HG03196 (cell line): ENCODE results near the gene FGR.

Source experiments
- ATAC-seq: cut with Tn5 transposase; IDR thresholded peaks from one replicate; pipeline ENCODE4 v1.9.1; 2021; ENCODE audit not compliant: unreplicated experiment

The FGR gene

DNA sequence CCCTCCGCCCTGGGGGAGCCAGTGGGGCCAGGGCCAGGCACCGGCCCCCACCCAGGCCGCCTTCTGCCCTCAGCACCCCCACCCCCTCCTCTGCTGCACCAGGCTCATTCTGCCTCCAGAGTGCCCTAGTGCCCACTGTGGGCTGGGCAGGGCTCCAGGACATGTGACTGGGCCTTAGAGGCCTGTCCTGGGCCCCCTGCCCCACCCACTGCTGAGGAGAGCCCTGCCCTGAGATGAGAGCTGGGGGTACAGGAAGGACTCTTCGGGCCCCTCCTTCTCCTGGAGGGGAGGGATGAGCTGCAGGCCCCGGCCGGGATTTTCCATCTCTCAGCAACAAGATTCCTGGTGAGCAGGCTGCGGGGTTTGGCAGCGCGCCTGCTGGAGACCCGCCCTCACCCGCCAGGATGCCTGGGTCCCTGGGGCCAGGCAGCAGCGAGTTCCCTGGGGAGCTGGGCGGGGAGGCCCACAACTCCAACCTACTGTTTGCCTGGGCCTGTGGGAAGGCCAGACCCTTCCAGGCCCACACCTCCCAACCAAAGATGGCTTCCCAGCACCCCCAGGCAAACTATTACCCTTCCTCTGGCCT lies 45.1 kb downstream of the FGR start:
- ATAC-seq = no peak

DNA sequence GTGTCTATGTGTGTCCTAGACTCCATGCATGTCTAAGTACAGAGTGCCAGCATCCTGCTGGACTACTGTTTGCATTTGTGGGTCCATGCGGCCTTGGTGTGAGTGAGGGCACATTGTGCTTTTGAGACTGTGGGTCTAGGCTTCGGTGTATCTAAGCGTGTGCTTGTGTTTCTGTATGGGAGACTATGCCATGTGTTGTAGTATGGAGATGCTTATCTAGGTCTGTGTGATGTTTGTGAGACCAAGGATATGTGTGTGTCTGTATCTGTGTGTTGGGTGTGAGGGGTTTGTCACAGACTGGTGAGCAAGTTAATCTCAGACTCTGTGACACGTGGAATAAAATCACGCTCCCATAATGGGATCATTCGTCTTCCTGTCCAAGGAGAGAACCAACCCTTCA lies 45.5 kb downstream of the FGR start:
- ATAC-seq = no peak

DNA sequence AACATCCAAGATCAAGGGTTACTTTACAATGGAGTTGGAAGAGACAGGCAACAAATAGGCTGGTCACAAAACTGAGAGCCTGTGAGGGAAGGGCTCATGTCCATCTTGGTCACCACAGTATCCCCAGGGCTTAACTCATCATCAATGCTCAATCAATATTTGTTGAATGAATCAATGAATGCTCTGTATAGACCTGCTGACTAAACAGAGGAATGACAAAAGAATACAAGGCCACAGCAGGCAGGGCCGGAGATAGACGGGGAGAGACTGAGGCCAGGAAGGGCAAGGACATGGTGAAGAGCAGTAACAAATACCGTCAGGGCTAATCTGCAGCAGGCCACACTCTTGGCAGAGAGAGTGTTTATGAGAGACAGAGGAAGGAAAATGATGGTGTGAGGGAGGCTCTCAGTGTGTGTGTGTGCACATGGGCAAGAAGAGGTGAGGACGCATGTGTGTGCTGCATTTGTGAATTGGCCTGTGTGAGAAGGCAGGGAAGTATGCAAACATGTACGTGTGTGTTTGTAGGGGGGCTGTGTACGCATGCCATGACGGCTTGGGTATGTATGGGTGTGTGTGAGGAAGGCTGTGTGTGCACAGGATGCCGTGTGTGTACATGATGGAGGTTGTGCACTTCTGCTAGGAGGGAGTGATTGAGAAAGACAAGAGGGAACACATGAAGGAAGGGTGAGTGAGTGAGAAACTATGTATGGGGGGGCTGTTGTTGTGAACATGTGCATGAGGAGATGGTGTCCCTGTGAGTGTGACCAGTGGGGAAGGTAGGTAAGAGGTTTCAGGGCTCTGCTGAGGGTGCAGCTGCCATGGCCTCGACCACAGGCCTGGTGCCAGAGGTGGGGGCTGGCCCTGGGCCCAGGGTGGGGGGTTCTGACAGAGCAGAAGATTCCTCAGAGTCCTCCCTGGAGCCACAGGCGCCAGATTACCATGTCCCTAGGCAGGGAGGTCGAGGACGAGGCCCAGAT lies 46.4 kb downstream of the FGR start:
- ATAC-seq = no peak

DNA sequence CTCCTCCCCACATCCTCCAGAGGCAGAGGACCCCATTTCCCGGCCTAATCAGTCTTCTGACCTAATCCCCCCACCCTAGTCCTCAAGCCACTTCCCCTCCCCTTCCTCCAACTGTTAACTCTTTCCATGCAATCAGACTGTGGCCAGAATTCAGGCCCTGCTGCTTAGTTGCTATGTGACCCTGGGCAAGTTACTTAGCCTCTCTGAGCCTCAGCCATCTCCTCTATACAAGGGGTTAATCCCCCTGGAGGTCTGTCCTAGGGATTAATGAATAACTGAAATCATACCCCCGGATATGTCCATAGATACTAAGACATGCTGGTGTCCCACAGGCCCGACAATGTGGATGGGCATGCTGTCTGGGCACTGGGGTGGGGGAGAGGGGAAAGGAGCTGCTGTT lies 49.3 kb downstream of the FGR start:
- ATAC-seq = no peak

DNA sequence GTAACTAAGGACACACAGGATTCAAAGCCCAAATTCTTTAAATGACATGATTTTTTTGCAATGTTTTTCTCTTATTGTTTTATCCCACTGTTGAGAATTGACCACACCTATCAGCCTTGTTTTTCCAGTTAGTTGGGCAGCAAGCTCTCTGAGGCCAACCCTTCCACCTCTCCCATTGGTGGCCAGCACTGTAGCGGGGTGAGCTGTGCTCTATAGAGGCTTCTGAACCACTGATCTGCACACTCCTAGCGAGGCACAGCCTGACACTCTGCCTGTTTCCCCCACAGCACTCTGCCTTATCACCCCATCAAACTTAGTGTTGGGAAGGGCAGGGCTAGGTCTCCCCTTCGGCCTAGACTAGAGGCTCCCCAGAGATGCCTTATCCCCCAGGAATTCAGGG lies 50.5 kb downstream of the FGR start:
- no peak for ATAC-seq

DNA sequence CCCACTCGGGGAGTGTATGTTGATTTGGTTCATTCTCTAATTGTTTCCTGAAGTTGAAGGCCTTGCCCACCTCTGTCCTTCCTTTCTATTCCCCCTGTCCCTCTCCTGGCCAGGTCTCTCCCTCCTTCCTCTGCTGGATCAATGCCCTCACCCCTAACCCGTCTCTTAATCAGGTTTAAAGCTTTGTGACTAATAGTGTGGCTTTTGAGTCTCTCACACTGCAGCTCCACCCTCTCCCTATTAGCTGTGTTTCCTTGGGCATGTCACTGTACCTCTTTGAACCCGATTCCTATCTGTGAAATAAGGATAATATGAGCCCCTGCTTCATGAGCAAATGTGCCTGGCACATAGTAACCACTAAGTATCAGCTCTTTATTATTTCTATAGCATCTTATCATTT lies 51.5 kb downstream of the FGR start:
- no peak for ATAC-seq

DNA sequence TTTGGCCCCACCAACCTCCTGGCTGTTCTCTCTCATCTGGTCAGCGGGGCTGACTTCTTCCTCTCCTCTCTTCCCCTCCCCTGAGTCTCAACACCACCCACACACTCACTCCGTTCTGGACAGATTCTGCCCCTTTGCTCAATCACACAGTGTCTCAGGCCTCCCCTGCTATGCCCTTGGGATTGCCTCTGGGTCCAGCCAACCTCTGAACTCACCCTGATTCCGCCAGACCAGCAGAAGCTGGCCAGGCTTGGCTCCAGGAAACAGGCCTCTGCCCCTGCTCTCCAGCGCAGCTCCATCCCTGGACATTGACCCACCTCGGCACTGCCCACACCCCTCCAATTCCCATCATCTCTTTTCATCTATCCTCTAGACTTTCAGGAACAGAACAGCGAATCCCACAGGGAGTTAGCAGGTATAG lies 53.2 kb downstream of the FGR start:
- no peak for ATAC-seq

DNA sequence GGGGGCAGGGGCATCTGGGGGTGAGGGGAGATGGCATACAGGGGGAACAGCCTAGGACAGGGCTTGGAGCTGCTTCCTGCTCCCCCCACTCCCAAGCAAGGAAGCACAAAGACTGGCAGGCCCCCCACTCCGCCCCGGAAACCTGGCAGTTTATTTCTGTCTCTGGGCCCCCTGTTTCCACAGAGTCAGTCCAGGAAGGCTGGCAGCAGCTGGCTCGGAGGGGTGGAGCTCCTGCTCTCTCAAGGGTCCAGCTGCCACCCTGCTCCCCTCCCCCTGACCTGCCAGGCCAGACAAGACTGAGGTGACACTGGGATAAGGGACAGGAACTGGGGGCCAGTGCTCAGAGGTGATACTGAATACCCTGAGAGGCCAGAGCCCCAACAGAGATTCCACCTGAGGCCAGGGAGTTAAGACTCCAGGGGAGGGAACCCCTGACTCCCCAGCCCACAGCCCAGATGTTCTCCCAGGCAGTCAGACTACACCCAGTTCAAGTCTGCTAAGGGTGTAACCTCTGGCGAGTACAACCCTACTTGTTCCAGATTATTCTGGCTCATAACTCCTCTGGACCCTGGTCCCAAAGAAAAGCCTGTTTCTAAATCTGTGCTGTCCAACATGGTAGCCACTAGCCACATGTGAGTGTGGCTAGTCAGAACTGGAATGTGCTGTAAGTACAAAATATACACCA lies 57.3 kb downstream of the FGR start:
- no peak for ATAC-seq

DNA sequence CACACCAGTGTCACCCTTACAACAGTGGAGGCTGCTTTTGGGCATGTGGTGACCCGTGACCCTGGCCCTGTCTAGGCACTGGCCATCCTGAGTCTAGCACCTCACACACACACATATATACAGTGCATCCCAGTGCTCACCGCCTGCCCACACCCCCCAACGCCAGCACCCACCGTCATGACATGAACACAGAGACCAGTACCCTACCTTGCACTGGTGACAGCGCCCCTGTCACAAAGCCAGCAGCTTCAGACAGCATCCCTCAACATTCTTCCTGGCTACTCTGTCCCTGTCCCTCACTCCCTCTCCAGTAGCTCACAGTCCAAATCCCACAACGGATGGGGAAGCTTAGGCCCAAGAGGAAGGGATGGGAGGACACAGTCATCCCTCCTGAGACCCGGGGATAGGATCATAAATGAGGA lies 58.2 kb downstream of the FGR start:
- ATAC-seq = no peak

DNA sequence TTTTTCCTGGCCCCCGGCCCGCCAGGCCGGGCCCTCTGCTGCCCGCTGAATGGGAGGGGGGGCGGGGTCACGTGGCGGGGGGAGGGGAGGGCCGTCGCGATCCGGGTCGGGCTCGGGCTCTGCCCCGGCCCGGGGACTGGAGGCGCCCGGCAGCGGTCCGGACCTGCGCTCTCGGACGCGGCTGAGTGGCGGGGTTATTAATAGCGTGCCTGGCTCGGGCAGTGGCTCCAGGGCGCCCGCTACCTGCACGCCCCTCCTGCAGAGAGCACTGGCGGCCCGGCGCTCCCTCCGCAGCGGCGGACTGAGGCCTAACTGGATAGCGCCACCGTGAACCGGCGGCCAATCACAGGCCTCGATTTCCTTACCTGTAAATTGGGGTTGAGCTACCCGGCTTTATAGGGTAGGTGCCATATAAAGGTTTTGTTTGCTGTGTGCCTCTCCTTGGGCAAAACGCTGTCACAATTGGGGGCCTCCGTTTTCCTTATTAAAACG lies 59.1 kb downstream of the FGR start:
- ATAC-seq = no peak

DNA sequence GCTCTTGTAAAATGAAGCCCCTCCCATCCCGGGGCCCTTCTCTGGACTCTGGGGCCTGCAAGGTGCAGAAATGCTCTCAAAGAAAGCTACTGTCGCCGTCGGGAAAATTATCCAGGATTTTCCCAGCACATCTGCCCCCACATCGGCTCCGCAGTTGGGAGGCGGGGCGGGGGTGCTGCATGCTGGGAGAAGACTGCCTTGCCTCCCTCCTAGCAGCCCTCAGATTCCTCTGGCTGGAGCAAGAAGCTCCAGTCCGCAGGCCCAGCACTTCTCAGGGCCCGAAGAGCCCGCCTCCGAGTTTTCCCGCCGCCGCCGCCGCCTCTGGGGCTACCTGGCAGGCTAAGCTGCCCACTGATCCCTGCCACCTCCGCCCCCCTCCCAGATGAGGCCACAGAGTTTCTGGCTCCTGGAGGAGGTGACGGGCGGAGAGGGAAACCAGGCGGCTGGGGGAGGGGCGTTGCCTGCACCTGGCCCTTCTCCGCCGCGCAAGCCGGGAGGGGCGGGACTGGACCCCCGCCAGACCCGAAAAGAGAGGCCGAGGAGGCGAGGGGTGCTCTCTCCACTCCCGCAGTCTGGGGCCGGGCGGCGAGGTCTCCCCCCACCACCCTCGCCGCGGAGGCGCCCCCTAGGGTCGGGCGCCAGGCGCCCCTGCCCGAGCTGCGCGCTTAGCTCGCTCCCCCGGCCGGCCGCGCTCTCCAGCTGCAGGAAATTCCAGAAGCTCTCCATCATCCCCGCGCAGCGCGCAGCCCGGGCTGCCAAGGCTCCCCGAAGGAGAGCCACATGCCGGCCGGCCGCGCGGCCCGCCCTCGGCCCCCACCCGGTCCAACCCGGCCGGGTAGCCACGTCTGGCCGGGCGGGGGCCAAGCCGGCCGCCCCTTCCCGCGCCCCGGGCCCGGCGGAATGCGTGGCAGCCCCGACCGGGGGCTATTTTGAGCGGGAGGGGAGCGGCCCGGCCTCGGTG lies 59.8 kb downstream of the FGR start:
- ATAC-seq = no peak

DNA sequence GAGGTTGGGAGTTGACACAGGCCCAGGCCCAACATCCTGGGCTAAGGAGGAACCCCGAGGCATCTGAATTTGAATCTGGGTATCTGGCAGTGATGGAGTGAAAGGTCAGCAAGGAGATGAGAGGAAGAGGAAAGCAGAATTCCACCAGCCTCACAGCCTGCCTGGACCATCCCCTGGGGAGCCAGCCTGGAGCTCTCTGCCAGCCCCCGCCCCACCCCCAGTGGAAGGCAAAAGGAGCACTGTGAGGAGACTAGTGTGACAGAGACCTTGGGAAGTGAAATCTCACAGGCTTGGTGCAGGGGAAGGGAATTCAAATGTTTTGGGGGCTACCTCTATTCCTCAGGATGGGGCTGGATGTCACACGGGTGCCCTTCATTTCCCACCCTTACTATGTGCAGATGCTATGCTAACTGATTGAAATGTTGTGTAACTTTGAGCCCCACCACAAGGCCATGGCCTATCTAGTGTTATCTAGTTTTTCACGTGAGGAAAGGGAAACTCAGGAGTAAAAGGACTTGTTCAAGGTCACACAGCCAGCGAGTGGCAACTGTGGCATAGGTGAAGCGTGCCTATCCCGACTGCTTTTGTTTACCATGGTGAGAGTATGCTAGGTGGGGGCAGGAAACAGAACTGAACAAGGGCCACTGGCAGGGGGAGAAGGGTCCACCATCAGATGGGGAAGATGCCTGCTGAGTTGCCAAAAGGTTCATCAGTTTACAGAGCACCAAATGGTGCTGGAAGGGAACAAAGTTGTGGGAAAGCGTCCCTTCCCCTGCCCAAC lies 60.8 kb downstream of the FGR start:
- ATAC-seq = no peak

DNA sequence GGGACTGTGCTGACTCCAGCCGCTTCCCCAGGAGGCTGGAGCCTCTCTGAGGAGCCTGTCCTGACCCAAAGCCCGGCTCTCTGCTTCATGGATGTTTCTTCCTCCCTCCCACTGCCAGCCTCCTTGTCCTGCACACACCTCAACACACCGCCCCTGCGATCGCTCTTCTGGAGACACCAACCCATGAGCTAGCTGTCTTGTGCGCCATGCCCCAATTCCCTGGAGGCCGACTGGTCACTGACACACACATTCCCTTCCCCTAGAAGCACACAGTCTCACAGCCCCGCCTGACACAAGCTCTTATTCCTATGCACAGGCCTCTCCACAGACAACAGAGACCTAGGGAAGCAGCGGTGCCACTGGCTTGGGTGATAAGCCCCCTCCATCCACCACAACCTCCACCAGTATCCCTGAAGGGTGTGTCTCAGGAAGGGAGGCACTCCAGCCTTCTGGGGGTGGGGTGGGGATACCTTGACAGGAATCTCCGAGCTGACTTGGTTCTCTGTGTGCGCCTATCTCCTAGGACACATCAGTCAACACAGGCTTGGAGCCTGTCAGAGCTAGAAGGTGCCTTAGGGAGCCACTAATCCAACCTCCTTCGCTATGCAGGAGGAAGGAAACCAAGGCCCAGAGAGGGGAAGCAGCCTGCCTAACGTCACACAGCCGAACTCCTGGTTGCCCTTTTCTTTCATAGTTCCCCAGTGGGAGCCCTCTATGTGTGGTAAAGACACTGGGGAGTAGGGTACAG lies 62.1 kb downstream of the FGR start:
- no peak for ATAC-seq

DNA sequence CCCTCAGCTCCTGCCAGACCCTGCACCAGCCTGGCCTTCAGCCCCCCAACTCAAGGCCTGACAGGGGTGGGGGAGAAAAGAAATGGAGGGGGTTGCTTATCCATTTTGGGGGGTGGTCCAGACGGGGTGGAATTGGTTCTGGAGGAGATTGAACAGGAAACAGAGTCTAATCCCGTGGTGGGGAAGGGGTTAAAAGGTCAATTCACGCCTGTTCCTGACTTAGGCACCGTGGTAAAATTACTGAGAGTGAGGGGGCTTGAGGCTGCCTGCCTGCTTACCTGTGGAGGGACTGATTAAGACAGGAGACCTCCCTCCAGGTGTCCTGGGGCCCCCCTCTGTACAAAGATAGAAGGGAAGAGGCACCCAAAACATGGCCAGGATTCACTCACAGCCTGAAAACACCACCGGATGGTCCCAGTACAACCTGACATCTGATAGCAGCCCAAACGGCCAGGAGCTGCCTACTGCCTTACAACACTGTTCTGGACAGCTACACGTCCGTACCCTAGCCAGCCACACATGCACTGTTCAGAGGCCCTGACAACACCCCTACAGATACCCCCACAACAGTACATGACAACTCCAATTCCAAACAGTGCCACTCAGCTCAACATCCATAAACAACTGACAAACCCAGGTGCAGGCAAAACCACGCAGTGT lies 62.8 kb downstream of the FGR start:
- ATAC-seq = no peak

DNA sequence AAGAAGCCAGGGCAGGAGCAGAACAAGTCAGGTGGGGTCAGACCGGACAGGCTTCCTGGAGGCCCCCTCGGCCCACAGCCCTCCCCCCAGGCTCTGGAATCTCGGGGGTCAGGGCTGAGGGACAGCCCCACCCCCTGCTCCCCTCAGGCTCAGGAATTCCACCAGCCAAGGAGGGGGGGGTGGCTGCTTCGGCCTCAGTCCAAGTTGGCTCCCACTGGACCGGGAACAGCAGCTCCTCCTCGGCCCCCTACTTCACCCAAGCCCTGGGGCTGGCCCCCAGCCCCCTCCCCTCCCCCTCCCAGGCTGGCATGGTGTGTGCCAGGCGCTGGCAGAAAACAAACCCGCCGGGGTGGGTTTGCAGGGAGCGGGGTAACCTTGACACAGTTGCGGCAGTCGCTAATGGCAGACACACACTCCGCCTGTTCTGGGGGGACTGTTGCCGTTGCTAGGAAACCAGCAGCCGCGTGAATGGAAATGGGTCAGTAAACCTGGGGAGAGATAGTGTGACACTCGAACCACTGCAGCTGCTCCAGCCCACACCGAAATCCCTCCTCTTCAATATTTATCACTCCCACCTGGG lies 63.5 kb downstream of the FGR start:
- ATAC-seq = no peak

DNA sequence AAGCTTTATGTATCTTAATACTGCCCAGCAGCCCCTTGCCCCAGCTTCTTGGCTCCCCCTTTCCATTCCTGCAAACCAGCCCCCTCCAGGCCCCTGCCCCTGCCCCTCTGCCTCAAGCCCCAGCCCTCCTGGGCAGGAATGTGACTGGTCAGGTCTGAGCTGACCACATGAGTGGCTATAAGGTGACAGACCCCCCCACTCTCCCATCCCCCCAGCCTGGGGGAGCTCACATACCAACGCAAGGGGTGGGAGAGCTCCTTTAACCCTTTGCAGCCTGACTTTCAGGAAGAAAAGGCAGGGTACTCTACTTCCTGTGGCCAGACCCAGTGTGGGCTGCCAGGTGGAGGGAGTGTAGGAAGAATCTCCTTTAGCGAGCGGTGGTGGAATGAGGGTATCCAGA lies 64.2 kb downstream of the FGR start:
- no peak for ATAC-seq

DNA sequence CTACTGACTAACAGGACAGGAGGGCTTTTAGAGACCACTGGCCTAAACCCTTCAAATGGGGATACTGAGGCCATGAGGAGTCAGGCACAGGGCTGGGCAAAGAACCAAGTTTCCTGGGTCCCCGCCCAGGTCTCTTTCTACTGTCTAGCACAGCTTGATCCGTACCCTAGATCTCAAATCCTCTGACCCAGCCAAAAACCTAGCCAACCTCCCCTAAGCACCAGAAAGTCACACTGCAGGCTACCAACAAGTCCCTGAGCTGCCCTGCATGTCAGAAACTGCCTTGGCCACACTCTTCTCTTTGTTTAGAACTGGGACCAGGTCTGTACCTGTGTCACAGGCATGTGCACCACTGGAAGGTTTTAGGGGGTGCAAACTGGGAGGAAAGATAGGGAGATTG lies 64.6 kb downstream of the FGR start:
- no peak for ATAC-seq
